HG03135 (cell line): ENCODE data around the gene PHEX.

Experiments
- ATAC-seq: cut with Tn5 transposase; IDR thresholded peaks from one replicate; pipeline ENCODE4 v1.9.1; 2021; ENCODE audit warnings: mild to moderate bottlenecking, moderate library complexity; ENCODE audit not compliant: unreplicated experiment

Gene PHEX

DNA sequence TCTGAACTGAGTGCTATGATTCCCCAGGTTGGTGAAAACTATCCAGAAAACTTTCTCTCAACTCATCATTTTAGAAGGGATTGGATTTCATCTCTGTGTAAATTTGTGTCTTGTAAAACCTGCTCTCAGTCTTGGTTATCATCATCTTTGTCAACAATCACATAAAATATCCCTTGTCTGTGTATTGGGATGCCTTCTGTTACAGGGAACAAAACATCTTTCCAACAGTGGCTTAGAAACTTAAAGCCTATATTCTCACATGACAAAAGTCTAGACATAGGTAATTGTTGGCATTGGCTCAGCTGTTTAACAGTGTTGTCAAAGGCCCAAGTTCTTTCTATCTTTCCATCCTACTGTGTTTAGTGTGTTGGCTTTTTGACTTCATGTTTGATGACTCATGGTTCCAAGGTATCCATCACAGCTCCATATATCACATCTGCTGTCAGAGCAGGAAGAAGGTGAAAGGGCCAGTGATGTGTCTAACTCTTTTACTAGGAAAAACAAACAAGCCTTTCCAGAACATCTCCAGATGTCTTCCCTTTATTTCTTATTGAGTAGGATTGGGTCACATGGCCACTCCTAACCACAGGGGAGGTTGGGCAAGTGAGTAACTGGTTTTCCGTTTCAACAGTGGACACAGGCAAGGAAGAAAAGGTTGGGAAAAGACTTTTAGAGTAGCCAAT lies 65.0 kb downstream of the PHEX start:
- ATAC-seq = no peak

DNA sequence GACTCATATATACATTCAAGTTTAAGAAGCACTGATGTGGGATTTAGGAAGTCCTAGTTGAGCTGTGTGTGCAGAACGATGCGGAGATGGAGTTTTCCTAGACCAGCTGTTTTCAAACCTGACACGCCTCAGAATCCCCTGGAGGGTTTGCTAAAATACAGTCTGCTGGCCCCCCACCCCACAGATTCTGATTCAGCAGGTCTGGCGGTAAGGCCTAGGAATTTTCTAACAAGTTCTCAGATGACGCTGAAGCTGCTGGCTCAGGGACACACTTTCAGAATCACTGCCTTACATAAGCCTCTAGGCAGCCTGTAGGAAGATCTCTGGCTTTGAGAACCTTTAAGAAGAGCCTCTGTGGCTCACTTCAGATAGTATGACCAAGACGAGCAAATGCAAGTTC lies 73.1 kb downstream of the PHEX start:
- no peak for ATAC-seq

DNA sequence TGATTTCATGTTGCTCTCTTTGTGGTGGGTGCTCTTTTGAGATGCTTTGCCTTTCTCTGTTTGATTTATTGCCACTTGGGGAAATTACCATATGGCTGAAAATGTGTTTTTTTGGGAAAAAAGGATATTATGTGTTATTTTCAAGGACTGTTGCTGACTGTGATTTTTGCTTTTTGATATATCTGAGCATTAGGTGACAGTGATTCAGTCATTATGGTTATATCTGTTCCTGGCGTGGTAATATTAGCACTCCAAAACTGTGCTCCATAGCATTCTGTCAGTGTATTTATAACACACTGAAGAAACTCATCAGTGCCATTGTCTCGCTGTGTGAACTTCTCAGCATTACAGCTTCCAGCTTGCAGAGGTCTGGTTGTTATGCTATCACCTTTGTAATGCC lies 73.8 kb downstream of the PHEX start:
- ATAC-seq = no peak

DNA sequence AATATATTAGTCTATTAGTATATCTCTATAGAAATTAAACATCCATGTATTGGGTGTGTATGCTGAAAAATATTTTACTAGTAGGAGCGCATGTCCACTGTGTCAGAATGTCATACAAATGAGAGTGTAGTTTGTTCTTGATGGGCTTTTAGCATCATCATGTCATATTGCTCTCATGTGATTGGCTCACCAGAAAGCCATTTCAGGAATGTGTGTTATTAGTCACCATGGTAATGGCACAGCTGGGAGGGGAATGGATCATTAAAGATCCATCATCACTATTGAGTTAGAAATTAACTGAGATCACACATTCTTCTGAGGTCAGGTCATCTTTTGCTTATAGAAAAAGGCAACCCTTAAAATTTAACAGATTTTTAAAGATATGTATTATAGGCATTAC lies 77.3 kb downstream of the PHEX start:
- ATAC-seq = no peak

DNA sequence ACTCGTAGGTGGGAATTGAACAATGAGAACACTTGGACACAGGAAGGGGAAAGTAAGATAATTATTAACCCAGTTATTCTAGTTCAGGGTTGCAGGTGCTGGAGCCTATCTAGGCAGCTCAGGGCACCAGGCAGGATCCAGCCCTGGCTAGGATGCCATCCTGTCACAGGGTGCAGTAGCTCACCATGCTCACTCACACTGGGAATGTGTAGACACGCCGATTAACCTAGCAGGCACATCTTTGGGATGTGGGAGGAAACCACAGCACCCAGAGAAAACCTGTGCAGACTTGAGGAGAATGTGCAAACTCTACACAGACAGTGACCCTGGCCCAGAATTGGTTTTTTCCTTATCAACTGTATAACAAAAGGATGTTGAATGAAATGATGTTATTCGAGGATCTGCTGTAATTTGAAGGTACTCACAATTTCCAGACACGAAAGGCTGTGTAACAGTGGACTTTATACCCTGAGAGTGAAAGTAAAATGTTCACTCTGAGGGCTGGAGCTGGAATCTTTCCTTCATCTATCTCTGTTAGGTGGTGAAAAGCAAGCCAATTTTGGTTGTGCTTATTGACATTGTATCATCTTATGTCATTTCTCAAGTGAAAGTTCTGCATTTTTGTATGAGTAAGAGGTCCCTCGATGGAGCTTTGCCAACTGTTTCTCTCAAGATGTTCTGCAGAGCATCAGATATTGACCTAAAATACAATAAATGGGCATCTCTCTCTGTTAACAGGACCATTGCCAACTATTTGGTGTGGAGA lies 78.8 kb downstream of the PHEX start:
- no peak for ATAC-seq

DNA sequence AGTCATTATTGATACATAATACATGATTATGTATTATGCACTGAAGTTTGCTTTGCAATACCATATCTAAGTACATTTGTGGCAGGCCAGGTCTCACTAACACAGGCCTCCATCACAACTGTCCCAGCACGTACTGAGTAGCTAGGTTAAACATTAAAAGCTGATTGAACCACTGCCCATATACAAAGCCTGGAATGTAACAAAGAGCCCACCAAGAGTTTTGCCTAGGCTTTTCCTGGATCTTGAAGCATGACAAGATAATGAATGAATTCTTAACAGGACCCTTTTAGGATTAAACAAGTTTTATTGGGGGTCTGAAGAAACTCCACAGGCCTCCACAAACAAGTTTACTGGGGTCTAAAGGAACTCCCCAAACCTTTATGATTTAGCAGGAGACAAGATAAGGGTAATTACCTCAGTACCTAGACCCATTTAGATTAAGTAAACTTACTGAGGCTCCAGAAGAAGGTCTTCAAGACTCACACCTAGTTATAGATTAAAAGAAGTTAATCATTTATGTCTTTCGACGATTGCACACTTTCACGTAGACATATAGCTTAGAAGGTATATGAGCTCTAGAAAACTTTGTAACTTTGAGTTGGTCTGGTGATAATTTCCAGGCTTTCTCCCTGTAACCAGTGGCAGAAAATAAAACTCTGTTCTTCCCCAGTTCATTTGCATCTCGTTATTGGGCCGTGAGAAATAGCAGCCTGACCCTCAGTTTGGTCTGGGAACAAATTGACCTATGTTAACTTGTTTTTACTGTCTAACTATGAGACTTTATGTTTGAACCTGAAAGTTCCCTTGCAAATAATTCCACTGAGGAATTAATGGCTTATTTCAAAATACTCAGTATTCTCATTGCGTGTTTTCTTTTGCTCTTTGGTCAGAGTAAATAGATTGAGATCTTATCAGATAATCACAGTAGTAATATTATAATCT lies 84.8 kb downstream of the PHEX start:
- no peak for ATAC-seq

DNA sequence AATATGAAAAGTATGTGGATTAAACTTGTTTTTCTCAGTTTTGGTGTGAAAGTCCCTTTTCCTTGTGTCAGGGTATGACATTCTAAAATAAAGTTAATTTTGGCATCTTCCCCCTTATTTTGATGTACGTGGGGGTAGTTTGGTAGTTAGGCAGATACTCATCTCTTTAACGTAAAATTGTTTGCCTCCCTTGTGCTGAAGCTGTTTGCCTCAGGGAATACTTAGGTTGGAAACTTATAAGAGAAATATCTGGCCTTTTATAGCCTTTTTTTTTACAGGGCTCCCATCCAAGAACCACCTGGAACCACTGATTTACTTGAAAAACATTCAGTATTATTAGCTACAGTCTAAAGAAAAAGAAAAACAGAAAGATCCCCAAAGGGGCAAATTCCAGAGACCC lies 85.5 kb downstream of the PHEX start:
- ATAC-seq = no peak

DNA sequence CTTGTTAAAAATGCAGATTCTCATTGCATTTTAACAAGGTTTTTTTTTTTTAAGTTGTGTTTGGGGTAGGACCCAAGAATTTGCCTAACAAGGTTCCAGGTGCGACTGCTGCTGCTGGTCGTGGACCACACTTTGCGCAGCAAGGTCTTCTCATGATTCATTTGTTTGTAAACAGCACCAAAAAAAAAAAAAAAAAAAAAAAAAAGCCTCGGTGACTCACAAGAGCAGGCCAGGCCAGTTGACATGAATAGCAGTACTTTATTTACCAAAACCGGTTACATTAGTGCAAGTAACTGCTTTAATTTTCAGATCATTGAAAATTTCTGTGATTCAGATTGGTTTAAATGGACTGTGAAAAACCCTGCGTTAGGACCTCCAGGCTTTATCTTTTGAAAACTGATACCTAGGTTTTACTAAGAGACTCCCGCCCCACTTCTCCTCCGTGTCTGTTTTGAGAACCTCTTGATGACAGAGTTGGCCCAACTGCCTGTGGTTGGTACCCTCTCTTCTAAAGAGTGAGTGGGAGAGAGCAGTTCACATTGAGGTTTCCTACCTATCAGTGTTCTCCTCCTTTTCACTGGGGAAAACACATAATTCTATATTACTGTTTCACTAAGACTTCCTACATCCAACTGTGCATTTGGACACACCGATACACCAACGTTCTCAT lies 86.2 kb downstream of the PHEX start:
- ATAC-seq = no peak

DNA sequence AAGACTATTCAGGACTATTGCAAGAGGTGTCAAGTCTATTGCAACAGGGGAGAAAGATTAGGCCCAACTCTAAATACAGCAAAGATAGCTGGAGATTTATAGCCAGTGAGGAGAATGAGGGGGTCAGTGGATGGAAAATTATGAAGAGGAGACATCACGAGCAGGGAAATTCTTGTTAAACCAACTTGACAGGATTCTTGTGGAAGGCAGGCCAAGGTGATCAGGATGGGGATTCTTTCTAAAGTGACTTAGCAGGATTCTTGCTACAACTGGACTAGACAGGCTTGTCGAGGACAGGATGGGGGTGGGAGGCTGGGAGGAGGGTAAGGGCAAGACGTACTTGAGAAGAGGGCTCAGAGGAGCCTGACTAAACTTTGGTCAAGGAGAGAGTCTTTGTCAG lies 89.0 kb downstream of the PHEX start:
- no peak for ATAC-seq

DNA sequence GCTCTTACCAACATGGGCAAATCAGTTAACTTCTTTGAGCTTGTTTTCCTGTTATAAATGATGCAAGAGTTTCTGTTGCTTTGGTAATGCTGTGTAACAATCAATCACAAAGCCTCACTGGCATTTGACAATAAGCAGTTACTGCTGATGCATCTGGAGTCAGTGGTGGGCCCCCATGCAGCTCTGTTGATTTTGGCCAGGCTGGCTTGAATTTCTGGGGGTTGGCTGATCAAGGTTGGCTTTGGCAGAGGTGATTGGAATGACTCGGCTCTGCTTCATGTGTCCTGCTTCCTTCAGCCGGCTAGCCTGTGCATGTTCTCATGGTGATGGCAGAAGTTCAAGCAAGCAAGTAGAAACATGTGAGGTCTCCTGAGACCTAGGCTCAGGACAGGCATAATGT lies 90.4 kb downstream of the PHEX start:
- ATAC-seq = no peak

DNA sequence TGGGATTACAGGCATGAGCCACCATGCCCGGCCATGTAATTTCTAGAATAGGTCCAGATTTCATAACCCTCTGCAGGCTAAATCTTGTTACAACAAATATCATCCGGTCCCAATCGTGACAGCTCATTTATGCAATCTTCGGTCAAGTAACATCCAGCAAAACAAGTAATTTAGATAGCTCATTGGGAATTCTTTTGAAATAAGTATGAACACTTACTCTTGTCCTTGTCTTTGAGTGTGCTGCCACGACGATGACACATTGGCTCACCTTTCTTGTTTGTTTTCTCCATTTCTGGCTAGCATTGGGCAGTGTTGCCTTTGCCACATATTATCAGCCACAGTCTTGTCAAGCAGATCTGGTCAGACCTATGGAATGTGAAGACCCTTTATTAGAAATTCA lies 92.0 kb downstream of the PHEX start:
- ATAC-seq = no peak

DNA sequence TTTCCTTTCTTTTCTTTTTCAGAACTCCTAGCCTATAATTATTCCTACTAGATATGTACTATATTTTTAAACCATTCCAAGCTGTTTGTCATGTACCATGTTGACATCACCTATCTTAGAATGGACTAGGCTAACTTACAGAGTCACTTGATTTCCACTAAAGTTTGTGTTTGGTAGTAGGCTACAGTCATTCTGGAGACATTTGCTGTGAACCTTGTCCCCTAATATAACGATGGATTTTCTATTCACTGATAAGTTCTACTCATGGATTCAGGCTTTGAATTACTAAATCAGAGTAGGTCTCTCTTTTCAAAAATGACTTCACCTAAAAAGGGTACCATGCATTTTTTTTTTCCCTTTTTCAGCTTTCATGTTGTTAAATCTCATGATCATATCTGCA lies 93.4 kb downstream of the PHEX start:
- no peak for ATAC-seq

DNA sequence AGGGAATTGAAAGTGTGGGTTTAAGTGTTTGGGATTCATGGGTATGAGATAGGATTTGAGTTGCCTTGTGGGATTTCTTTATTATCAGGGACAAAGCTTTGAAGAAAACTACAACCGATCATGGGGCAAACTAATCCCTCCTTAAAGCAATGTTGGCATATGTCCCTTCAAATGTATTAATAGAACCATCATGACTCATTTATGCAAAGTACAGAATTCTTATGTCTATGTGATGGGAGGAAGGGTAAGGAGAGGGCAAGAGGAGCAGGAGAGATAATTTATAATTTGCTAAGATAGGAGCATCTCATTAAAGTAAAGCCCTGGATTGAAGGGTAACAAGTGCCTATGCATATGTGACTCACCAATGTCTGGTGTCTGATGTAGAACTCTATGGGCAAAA lies 94.2 kb downstream of the PHEX start:
- no peak for ATAC-seq

DNA sequence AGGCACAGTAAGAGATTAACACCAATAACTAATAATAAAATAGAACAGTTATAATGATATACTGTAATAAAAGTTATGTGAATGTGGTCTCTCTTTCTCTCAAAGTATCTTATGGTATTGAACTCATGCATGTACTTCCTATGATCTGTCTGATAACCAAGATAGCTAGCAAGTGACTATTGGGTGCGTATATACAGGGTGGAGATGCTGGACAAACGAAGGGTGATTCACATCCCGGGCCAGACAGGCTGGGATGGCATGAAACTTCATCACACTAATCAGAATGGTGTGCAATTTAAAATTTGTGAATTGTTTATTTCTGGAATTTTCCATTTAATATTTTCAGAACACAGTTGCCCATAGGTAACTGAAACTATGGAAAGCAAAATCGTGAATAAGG lies 96.8 kb downstream of the PHEX start:
- ATAC-seq = no peak

DNA sequence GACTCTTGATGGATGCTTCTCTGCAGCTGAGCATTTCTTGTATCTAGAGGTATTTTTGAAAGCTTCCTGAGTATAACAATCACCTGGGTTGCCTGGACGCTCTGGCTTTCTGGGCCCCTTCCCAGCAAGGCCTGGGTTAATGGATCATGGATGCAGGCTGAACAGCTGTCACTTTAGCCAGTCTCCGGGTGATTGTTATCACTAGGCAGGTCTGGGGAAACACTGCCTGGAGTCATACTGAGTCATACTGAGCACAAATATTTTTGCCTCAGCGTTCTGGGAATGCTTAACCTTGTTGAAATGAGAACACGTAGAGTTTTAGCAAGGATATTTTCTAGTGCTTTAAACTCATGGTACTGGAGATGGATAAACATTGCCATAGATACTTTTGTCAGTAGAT lies 102.6 kb downstream of the PHEX start:
- ATAC-seq = no peak

DNA sequence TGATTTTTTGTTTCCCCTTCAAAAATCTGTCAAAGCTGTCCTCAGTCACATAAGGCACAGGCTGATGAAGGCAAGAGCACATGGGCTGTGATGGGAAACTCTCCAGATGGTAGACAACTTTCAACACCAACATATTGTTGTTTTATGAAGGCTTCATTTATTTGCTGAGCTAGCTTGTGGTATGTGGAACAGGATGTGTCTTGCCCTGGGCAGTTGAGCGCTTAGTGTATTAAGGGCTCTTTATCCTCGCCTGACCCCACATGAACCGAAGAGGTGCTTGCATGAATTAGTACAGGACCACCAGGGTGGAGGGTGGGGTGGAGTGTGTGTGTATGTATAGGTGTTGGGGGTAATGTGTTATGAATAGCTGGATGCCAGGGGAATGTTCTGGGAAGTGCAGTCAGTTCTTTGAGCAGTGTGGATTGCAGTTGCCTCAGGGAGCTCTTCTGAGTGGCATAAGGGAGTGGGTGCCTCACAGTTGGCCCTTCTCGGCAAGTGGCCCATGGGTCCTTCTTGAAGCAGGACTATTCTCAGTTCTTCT lies 103.1 kb downstream of the PHEX start:
- ATAC-seq = no peak

DNA sequence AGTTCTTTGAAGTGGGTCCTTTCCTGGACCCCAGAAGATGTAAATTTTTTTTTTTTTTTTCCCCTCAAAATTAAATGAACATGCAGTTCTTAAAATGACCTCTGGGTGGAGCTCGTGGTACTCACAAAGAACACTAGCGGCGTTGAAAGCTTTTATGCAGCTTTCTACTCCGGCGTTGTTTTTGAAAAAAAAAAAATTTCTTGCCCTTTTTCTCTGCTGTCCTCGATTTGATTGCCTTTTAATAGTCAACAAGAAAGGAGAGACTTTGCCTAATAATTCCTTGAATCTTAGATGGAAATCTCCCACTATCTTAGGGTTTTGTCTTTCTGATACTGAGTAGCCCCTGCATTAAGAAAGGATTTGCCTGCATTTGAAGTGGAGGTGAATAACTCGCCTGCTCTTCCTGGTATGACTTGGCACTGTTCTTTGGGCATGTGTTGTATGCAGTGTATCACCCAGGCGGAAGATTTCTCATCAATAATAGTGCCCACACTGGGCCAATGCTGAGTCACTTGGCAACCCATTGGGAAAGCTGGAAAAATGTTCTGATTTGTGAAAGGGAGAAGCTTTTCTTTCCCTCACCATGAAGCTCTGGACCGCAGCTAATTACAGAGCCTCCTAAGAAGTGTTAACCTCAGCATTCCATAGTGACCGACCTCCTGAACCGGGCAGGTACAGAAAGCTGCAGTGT lies 104.0 kb downstream of the PHEX start:
- no peak for ATAC-seq

DNA sequence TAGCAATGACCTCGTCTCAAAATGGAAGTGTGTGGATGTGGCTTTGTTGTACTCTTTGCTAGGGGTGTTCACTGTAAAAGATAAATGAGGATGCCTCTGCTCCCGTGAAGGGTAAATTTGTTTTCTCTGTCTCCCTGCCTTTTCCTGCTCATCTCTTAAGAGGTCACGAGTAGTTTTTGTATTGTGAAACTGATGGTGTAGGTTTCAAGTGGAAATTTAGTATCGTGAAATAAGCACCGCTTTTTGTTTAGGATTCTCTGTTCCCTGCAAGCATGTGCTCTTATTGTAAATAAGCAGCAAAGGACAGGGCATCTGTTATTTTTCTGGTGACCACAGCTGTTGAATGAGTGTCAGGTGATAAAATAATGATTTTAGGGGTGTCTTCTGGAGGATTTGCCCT lies 104.6 kb downstream of the PHEX start:
- ATAC-seq = no peak

DNA sequence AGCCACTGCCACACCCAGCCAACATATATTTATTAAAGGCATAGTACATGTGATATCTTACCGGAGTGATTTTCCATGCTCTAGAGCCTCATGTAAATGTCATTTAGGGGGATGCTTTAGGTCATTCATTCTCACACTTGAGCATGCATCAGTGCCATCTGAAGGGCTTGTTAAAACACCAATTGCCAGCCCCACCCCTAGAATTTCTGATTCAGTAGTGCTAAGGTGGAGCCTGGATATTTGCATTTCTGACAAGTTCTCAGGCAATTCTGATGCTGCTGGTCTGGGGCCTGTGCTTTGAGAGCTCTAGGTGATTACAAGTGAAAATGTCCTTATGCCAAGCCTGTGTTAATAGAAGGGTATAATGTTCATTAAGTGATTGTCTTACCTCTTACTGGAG lies 107.7 kb downstream of the PHEX start:
- ATAC-seq = no peak

DNA sequence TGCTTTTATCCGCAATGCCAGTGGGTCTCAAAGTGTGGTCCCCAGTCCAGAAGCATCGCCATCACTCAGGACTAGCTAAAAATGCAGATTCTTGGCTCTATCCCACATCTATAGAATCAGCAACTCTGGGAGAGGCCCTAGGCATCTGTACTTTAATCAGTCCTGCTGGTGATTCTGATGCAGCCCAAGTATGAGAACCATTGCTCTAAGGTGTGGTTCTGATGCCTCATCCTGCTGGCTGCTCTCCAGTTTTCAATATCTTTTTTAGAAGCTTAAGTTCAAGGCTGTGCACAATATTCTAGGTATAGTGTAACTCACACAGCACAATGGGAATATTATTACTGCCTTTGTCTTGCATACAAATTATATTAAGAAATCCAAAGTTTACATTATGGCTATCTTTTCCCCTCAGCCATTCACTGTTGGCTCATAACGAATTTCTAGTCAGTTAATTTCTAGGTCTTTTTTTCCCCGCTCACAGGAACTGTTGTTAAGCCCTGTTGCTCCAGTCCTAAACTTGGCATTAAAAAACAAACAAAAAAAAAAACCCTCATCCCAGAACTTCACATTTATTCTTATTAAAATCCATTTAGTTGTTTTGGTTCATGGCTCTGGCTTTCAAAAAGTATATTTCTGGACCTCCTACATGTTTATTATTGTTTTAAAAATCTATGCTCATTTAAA lies 109.1 kb downstream of the PHEX start:
- ATAC-seq = no peak
